ENCODE data around the gene HOXB3.

The HOXB3 gene

GRCh38 chr17:48627623-48628521 is 37.8 kb upstream of the HOXB3 start:
- DNase-seq (ENCODE audit: low spot score): no peak
- TF ChIP-seq CTCF (IDR thresholded peaks at IDR 0.05; ENCODE audit: extremely low read depth, missing control alignments): no peak

DNA sequence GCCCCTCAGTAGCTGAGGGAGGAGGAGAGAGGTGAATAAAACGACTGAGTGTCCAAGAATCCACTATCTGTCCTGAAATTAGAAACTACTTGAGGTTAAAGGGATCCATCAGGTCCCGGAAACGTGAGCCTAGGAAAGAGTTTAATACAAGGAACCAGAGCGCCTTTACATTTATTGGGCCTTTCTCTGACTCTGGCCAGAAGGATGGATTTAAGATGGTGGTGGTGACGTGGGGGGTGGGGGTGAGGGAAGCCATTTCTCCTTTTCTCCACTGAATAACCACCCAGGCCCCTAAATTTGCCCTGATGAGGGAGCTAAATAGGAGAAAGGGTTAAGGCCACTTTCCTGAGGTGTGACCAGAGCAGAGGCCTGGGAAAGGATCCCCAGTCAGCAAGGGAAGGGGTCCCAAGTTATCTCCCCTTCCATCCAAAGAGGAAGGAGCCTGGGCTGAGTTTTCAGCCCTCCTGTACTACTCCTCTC is 37.1 kb upstream of the HOXB3 start:
- DNase-seq (ENCODE audit: low spot score): no peak
- no peak for TF ChIP-seq CTCF (IDR thresholded peaks at IDR 0.05; ENCODE audit: extremely low read depth, missing control alignments)

DNA sequence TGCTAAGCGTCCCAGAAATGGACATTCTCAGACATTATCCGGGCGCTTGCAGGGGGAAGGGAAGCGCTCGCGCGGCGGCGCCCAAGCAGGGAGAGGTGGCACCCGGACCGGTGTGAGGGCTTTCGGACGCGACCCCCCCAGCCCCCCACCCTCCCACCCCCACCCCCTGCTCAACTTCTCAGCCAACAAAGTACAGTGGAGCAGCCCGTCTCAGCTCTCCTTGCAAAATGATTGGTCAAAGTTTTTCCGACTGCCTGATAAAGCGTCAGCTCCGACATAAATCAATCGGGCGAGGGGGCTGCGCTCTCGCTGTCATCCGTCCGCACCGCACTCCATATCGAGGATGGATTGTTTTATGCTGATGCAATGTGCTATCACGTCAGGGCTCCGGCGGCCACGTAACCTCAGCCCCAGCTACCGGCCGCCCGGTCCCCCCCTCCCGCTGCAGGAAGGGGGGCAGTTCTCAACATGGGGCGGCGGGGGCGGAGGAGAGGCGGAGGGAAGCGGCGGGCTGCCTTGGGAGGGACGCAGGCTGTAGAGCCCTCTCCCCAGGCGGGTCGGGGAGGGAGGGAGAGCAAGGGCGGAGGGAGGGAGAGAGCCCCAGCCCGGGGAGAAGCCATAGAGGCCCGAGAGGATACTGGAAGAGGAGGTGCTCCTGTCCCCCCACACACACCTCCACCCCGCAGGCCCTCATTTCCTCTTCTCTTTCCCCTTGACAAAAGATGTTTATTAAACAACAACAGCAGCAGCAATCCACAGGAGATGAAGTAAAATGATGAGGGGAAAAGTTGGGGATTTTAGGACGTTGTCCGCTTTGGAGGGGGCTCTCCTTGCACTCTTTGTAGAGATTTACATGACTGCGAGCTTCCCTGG is 36.4 kb upstream of the HOXB3 start, which contains the start of gene HOXB9:
TSS of gene HOXB9 (minus strand) at position 114 of the 873 bp plus-strand sequence. CDS start at position 25, 89 bp downstream.
- TF ChIP-seq CTCF (IDR thresholded peaks at IDR 0.05; ENCODE audit: extremely low read depth, missing control alignments): no peak
- peak; percentile 71 for DNase-seq (ENCODE audit: low spot score)

- DNase-seq (ENCODE audit: low spot score): peak; percentile 85
- TF ChIP-seq CTCF (IDR thresholded peaks at IDR 0.05; ENCODE audit: extremely low read depth, missing control alignments): no peak
Observed at GRCh38 chr17:48625495-48626244, 35.6 kb upstream of the HOXB3 start.

DNA sequence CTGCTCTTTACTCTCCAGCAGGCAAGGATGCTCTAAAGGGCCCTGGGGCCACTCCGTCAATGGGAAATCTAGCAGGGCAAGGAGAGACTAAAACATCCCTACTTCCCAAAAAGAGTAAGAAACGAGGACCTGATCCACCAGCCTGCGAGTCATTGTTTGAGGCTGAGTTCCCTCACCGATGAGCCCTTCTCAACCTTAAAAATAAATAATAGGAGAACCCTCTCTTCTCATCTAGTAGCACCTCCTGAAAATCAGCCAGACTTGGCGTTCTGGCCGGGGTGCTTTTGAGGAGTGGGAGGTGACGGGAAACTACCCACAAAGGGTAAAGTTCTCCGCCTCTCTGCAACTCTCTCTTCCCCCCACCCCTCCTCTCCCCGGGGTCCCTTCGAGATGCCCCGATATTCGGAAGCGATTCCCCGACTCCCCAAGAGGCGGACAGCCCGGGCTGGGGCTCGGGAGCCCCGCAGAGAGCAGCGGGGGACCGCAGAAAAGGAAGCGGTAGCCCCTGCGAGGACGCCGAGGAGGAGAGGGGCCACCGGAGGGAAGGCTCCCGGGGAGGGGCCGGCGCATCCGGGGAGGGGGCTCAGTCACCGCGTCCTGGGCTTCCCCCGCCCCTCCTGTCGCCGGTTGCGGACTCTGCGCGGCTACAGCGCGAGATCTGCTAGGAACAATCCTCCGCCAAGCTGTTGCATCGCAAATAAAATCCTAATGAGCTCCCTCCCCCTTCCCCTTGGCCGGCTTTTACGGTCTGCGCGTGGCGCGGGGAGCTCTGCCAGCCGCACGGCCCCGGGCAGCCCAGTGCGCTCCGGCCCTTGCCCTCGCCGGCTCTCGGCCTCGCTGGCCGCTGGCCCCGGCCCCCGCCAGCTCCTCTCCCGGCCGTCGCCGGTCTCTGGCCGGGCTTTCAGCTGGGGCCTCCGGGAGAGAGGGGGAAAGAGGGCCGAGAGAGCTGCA is 34.8 kb upstream of the HOXB3 start:
- no peak for DNase-seq (ENCODE audit: low spot score)
- no peak for TF ChIP-seq CTCF (IDR thresholded peaks at IDR 0.05; ENCODE audit: extremely low read depth, missing control alignments)

- no peak for DNase-seq (ENCODE audit: low spot score)
- TF ChIP-seq CTCF (IDR thresholded peaks at IDR 0.05; ENCODE audit: extremely low read depth, missing control alignments): no peak
Observed at GRCh38 chr17:48624118-48624517, 34.1 kb upstream of the HOXB3 start.
